ENCODE measurements around the gene HCN4.

DNA sequence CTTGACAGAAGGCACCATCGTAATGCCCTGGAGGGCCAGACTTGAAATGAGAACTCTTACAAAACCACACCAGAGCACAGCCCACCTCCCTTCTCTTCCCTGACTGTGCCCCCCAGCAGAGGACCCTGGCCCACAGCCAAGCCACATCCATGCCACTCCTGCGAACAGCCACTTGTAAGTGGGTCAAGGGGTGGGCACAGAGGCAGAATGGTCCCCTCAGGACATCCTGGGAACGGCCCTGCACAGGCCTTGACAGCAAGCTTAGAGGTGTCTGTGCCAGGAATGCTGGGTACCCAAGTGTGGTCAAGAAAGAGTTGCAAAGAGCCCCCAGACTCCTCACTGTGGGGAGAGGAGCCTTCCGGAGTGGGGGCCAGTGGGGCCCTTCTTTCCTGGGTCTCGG, 33.3 kb downstream of the HCN4 start:
- TF ChIP-seq, protein P1, sequence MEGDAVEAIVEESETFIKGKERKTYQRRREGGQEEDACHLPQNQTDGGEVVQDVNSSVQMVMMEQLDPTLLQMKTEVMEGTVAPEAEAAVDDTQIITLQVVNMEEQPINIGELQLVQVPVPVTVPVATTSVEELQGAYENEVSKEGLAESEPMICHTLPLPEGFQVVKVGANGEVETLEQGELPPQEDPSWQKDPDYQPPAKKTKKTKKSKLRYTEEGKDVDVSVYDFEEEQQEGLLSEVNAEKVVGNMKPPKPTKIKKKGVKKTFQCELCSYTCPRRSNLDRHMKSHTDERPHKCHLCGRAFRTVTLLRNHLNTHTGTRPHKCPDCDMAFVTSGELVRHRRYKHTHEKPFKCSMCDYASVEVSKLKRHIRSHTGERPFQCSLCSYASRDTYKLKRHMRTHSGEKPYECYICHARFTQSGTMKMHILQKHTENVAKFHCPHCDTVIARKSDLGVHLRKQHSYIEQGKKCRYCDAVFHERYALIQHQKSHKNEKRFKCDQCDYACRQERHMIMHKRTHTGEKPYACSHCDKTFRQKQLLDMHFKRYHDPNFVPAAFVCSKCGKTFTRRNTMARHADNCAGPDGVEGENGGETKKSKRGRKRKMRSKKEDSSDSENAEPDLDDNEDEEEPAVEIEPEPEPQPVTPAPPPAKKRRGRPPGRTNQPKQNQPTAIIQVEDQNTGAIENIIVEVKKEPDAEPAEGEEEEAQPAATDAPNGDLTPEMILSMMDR (conservative IDR thresholded peaks at IDR 0.05; ENCODE audit: low read depth in 2 of 2): no peak
- no peak for TF ChIP-seq EZH2 (IDR thresholded peaks at IDR 0.05; ENCODE audit: low read depth, unreplicated experiment)
- TF ChIP-seq, protein P2, sequence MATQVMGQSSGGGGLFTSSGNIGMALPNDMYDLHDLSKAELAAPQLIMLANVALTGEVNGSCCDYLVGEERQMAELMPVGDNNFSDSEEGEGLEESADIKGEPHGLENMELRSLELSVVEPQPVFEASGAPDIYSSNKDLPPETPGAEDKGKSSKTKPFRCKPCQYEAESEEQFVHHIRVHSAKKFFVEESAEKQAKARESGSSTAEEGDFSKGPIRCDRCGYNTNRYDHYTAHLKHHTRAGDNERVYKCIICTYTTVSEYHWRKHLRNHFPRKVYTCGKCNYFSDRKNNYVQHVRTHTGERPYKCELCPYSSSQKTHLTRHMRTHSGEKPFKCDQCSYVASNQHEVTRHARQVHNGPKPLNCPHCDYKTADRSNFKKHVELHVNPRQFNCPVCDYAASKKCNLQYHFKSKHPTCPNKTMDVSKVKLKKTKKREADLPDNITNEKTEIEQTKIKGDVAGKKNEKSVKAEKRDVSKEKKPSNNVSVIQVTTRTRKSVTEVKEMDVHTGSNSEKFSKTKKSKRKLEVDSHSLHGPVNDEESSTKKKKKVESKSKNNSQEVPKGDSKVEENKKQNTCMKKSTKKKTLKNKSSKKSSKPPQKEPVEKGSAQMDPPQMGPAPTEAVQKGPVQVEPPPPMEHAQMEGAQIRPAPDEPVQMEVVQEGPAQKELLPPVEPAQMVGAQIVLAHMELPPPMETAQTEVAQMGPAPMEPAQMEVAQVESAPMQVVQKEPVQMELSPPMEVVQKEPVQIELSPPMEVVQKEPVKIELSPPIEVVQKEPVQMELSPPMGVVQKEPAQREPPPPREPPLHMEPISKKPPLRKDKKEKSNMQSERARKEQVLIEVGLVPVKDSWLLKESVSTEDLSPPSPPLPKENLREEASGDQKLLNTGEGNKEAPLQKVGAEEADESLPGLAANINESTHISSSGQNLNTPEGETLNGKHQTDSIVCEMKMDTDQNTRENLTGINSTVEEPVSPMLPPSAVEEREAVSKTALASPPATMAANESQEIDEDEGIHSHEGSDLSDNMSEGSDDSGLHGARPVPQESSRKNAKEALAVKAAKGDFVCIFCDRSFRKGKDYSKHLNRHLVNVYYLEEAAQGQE (IDR thresholded peaks at IDR 0.05; ENCODE audit: unreplicated experiment): no peak
- no peak for TF ChIP-seq POLR2AphosphoS5 (IDR thresholded peaks at IDR 0.05; ENCODE audit: low read depth)
- TF ChIP-seq, protein P3, sequence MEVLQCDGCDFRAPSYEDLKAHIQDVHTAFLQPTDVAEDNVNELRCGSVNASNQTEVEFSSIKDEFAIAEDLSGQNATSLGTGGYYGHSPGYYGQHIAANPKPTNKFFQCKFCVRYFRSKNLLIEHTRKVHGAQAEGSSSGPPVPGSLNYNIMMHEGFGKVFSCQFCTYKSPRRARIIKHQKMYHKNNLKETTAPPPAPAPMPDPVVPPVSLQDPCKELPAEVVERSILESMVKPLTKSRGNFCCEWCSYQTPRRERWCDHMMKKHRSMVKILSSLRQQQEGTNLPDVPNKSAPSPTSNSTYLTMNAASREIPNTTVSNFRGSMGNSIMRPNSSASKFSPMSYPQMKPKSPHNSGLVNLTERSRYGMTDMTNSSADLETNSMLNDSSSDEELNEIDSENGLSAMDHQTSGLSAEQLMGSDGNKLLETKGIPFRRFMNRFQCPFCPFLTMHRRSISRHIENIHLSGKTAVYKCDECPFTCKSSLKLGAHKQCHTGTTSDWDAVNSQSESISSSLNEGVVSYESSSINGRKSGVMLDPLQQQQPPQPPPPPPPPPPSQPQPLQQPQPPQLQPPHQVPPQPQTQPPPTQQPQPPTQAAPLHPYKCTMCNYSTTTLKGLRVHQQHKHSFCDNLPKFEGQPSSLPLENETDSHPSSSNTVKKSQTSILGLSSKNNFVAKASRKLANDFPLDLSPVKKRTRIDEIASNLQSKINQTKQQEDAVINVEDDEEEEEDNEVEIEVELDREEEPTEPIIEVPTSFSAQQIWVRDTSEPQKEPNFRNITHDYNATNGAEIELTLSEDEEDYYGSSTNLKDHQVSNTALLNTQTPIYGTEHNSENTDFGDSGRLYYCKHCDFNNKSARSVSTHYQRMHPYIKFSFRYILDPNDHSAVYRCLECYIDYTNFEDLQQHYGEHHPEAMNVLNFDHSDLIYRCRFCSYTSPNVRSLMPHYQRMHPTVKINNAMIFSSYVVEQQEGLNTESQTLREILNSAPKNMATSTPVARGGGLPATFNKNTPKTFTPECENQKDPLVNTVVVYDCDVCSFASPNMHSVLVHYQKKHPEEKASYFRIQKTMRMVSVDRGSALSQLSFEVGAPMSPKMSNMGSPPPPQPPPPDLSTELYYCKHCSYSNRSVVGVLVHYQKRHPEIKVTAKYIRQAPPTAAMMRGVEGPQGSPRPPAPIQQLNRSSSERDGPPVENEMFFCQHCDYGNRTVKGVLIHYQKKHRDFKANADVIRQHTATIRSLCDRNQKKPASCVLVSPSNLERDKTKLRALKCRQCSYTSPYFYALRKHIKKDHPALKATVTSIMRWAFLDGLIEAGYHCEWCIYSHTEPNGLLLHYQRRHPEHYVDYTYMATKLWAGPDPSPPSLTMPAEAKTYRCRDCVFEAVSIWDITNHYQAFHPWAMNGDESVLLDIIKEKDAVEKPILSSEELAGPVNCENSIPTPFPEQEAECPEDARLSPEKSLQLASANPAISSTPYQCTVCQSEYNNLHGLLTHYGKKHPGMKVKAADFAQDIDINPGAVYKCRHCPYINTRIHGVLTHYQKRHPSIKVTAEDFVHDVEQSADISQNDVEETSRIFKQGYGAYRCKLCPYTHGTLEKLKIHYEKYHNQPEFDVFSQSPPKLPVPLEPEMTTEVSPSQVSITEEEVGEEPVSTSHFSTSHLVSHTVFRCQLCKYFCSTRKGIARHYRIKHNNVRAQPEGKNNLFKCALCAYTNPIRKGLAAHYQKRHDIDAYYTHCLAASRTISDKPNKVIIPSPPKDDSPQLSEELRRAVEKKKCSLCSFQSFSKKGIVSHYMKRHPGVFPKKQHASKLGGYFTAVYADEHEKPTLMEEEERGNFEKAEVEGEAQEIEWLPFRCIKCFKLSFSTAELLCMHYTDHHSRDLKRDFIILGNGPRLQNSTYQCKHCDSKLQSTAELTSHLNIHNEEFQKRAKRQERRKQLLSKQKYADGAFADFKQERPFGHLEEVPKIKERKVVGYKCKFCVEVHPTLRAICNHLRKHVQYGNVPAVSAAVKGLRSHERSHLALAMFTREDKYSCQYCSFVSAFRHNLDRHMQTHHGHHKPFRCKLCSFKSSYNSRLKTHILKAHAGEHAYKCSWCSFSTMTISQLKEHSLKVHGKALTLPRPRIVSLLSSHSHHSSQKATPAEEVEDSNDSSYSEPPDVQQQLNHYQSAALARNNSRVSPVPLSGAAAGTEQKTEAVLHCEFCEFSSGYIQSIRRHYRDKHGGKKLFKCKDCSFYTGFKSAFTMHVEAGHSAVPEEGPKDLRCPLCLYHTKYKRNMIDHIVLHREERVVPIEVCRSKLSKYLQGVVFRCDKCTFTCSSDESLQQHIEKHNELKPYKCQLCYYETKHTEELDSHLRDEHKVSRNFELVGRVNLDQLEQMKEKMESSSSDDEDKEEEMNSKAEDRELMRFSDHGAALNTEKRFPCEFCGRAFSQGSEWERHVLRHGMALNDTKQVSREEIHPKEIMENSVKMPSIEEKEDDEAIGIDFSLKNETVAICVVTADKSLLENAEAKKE (CRISPR knock-in tag; IDR thresholded peaks at IDR 0.05): no peak
- no peak for TF ChIP-seq CREB1 (CRISPR knock-in tag; IDR thresholded peaks at IDR 0.05; ENCODE audit: low read depth)
- no peak for TF ChIP-seq EZH2phosphoT487 (IDR thresholded peaks at IDR 0.05; ENCODE audit: unreplicated experiment)
- TF ChIP-seq, protein P4, sequence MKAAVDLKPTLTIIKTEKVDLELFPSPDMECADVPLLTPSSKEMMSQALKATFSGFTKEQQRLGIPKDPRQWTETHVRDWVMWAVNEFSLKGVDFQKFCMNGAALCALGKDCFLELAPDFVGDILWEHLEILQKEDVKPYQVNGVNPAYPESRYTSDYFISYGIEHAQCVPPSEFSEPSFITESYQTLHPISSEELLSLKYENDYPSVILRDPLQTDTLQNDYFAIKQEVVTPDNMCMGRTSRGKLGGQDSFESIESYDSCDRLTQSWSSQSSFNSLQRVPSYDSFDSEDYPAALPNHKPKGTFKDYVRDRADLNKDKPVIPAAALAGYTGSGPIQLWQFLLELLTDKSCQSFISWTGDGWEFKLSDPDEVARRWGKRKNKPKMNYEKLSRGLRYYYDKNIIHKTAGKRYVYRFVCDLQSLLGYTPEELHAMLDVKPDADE (IDR thresholded peaks at IDR 0.05): no peak
- TF ChIP-seq JUNB (IDR thresholded peaks at IDR 0.05; ENCODE audit: unreplicated experiment): no peak
- no peak for TF ChIP-seq NANOG (IDR thresholded peaks at IDR 0.05; ENCODE audit: borderline replicate concordance)
- no peak for TF ChIP-seq ZNF331 (CRISPR knock-in tag; IDR thresholded peaks at IDR 0.05; ENCODE audit: low read depth)

Measured in GM23338 (cell line).